Nephron progenitor cell (in vitro differentiated cells): ENCODE measurements around the gene BID.

Source experiments
- DNase-seq: peaks from one replicate; pipeline ENCODE4 v3.0.0; 2021
- H3K27ac Mint-ChIP-seq: 2 replicates; pipeline ENCODE4 v1.8.0; 2021; ENCODE audit warnings: mild to moderate bottlenecking, moderate library complexity, mixed read lengths
- H3K27me3 Mint-ChIP-seq: 2 replicates; pipeline ENCODE4 v1.8.0; 2021; ENCODE audit warnings: mild to moderate bottlenecking, low read depth, mixed read lengths; ENCODE audit not compliant: poor library complexity
- H3K36me3 Mint-ChIP-seq: 2 replicates; pipeline ENCODE4 v1.8.0; 2021; ENCODE audit warnings: low read depth, mixed read lengths
- H3K4me1 Mint-ChIP-seq: 2 replicates; pipeline ENCODE4 v1.8.0; 2021; ENCODE audit warnings: mixed read lengths
- H3K4me3 Mint-ChIP-seq: 2 replicates; pipeline ENCODE4 v1.8.0; 2021; ENCODE audit warnings: mild to moderate bottlenecking, moderate library complexity, mixed read lengths
- H3K9me3 Mint-ChIP-seq: 2 replicates; pipeline ENCODE4 v1.8.0; 2021; ENCODE audit warnings: mild to moderate bottlenecking, moderate library complexity, mixed read lengths
- CTCF ChIP-seq: fragments of 200-600 bp; sonication (generic); IDR thresholded peaks from 2 replicates; pipeline ENCODE4 v1.5.0; 2021; ENCODE audit warnings: antibody characterized with exemption

Gene BID

DNA sequence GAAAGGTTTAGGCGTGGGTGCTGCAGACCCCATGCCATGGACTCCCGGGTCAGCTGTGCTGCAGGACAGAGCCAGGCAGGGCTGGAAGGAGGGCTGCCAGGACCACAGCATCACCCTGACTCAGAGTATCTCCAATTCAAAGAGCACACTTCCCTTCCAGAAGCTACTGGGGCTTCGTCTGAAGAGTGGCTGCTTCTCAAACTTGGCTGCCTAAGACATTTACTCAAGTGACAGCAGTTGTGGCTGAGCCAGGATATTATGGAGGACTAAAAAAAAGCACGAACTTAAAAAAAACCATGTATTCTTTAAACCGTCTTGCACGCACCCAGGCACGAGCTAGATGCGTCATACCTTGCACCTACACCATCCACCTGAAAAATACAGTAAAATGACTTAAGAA, 13.0 kb upstream of the BID start:
- no peaks in the 10 kb centered on the region for H3K36me3 Mint-ChIP-seq
- H3K27me3 Mint-ChIP-seq: no peaks in the 10 kb centered on the region
- TF ChIP-seq CTCF: no peak
- H3K4me1 Mint-ChIP-seq: peaks cover 46% of the 10 kb centered on the region
- peak overlapping the region; percentile 72 for H3K27ac Mint-ChIP-seq
- no peak overlapping the region for H3K4me3 Mint-ChIP-seq
- no peaks in the 10 kb centered on the region for H3K9me3 Mint-ChIP-seq
- DNase-seq: no peak

GRCh38 chr22:17786435-17787161, 12.3 kb upstream of the BID start:
- no peaks in the 10 kb centered on the region for H3K36me3 Mint-ChIP-seq
- DNase-seq: peak; percentile 41
- no peak for TF ChIP-seq CTCF
- no peaks in the 10 kb centered on the region for H3K9me3 Mint-ChIP-seq
- H3K4me3 Mint-ChIP-seq: no peak overlapping the region
- peaks cover 41% of the 10 kb centered on the region for H3K4me1 Mint-ChIP-seq
- peak overlapping the region; percentile 72 for H3K27ac Mint-ChIP-seq
- no peaks in the 10 kb centered on the region for H3K27me3 Mint-ChIP-seq

DNA sequence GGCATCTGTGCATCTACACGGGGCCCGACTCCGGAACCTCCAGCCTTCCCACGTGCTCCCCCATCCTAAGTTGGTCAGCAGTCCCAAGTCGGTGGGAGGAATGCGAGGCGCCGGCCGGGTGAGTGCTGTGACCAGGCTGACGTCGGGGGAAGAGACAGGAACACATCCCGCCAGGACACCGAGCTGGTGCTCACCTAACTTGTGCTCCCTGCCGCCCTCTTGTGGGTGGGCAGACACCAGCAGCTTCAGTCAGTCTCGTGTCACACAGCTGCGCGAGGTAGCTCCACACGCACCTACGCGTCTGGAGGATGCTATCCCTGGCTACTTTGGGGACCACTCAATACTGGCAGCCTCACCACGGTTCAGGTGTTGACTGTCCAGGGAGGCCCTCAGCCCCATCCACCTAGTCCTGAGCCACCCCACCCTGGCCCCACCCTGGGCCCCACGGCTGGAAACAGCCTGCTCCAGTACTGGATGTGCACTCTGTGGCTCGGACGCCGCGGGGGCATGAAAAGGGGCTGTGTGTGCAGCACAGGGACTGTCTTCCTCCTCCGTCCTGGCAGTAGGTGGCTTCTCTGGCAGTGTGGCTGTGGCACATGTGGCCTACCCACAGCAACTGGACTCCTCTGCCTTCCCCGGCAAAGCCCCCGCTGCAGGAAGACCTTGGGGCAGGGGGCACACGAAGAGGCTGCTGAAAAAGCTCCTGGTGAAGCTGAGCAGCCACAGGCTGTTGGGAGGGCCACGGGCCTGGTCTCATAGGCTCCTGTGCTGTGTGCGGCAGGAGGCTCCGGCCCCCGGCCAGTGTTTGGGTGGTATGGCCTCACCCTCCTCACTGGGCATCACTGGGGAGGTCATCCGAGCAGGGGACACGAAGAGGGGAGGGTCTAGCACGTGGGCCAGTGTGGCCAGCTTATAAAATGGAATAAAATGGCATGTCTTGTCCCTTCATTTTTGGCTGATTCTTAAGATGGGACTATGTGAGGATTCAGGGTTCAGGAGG, 11.2 kb upstream of the BID start:
- no peaks in the 10 kb centered on the region for H3K27me3 Mint-ChIP-seq
- peaks cover 42% of the 10 kb centered on the region for H3K4me1 Mint-ChIP-seq
- TF ChIP-seq CTCF: peak; percentile 11
- H3K9me3 Mint-ChIP-seq: no peaks in the 10 kb centered on the region
- DNase-seq: peak; percentile 39
- no peaks in the 10 kb centered on the region for H3K36me3 Mint-ChIP-seq
- no peak overlapping the region for H3K4me3 Mint-ChIP-seq
- peak overlapping the region; percentile 82 for H3K27ac Mint-ChIP-seq

- H3K36me3 Mint-ChIP-seq: no peaks in the 10 kb centered on the region
- peaks cover 49% of the 10 kb centered on the region for H3K4me1 Mint-ChIP-seq
- no peak for TF ChIP-seq CTCF
- no peaks in the 10 kb centered on the region for H3K27me3 Mint-ChIP-seq
- DNase-seq: no peak
- no peak overlapping the region for H3K27ac Mint-ChIP-seq
- peaks cover 3% of the 10 kb centered on the region for H3K9me3 Mint-ChIP-seq
- no peak overlapping the region for H3K4me3 Mint-ChIP-seq
Observed at GRCh38 chr22:17784776-17785175, 10.5 kb upstream of the BID start.

DNA sequence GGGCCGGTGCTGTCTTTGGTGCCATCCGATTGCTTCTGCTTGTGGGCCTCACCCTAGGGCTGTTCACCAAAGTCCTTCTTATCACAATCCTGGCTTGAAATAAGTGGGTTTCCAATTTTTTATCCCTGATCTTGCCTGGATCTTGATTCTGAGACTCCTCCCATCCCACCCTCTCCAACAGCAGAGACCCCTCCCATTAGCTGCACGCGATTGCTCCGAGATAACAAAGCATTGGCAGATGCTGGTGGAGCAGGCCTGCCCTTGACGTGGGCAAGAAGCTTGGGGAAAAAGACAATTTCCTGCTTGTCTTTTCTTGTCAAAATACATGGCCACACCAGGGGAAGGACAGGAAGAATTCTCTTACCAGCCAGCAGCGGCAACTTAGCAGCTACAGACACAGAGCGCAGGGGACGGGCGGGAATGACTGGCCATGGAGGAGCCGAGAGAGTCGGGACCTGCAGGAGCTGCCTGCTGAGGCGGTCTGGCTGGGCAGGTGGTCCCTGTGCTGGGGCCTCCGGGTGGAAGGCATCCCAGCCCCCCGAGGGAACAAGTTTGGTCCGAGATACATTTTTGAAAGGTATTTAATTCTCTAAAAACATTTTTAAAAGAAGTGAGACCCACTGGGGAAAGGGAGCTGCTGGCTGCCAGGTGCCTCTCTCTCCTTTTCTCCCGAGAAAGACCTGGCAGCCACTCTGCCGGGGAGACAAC, 9.7 kb upstream of the BID start:
- Mint-ChIP-seq H3K9me3 (peaks cover 8% of the 10 kb centered on the region), H3K36me3 (no peaks in the 10 kb centered on the region), H3K27me3 (no peaks in the 10 kb centered on the region), H3K27ac (no peak overlapping the region), H3K4me1 (peaks cover 57% of the 10 kb centered on the region), H3K4me3 (no peak overlapping the region)
- DNase-seq: no peak
- TF ChIP-seq CTCF: no peak
